Measurements from ENCODE around the gene SLC39A11.

Gene SLC39A11

DNA sequence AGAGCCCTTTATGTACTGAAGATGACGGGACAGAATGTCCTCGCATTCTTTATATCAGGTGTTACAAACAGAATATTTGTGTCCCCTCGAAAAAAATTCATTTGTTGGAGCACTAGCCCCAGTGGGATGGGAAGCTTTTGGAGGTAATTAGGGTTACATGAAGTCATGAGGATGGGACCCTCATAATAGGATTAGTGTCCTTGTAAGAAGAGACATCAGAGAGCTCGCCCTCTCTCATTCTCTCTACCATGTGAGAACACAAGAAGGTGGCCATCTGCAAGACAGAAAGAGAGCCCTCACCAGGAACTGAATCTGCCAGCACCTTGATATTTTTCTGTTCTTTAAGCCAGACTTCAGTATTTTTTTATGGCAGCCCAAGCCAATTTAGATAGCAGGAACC, 72.4 kb downstream of the SLC39A11 start:
- H3K4me3 ChIP-seq (ENCODE audit: low read length), result no peak overlapping the region
- TF ChIP-seq, protein P1, sequence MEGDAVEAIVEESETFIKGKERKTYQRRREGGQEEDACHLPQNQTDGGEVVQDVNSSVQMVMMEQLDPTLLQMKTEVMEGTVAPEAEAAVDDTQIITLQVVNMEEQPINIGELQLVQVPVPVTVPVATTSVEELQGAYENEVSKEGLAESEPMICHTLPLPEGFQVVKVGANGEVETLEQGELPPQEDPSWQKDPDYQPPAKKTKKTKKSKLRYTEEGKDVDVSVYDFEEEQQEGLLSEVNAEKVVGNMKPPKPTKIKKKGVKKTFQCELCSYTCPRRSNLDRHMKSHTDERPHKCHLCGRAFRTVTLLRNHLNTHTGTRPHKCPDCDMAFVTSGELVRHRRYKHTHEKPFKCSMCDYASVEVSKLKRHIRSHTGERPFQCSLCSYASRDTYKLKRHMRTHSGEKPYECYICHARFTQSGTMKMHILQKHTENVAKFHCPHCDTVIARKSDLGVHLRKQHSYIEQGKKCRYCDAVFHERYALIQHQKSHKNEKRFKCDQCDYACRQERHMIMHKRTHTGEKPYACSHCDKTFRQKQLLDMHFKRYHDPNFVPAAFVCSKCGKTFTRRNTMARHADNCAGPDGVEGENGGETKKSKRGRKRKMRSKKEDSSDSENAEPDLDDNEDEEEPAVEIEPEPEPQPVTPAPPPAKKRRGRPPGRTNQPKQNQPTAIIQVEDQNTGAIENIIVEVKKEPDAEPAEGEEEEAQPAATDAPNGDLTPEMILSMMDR (conservative IDR thresholded peaks at IDR 0.05; ENCODE audit: low read depth, low read length), result no peak
- no peak for DNase-seq (ENCODE audit: low read depth)

DNA sequence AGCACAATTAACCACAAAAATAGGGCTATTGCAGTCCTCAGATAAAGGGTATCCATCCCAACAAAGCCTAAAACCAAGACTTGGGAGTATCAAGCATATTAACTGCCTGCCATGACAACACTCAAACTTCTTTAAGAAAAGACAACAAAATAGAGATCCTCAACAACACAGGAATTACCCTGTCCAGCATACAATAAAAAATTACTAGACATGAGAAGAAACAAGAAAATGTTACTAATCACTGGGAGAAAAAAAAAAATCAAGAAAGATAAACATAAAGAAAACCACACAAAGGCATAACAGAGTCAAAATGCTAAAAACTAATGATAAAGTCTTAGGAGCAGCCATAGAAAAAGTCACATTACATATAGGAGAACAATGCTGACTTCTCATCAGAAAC, 73.9 kb downstream of the SLC39A11 start:
- TF ChIP-seq, protein P1 (conservative IDR thresholded peaks at IDR 0.05; ENCODE audit: low read depth, low read length), result no peak
- DNase-seq (ENCODE audit: low read depth), result no peak
- no peak overlapping the region for H3K4me3 ChIP-seq (ENCODE audit: low read length)

DNA sequence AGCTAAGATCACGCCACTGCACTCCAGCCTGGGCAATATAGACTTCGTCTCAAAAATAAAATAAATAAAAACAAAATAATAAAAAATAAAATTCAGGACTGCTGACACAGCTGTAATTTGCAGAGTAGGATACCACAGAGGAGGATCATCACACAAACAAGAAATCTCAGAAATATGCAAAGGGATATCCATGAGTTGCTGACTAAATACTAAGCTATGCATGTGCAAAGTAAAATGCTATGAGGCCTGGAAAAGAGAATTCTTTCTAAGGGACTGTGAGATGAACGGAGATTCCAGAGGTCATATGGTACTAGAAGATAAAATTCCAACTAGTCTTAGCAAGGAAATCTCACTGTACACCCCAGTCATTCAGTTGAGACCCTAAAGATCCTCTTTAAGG, 74.8 kb downstream of the SLC39A11 start:
- H3K4me3 ChIP-seq (ENCODE audit: low read length), result no peak overlapping the region
- TF ChIP-seq, protein P1 (conservative IDR thresholded peaks at IDR 0.05; ENCODE audit: low read depth, low read length), result no peak
- DNase-seq (ENCODE audit: low read depth), result no peak

DNA sequence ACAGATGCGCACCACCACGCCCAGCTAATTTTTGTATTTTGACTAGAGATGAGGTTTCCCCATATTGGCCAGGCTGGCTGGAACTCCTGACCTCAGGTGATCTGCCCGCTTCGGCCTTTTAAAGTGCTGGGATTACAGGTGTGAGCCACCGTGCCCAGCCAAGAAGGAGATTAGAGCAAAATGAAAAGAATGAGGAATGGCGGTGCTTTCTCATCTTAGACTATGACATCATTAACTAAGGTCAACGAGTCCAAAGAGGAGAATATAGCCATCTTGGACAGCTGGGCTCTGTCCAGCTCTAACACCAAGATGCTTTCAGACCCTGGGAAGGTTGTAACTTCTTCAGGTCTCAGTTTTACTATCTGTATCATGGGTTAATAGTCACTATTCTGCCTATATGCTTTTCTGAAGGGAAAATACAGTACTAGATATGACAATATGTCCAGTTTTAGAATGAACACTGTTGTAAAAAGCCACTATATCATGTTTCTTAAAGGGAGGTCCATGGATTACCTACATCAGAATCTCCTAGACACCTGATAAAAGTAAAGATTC, 76.7 kb downstream of the SLC39A11 start:
- TF ChIP-seq, protein P1 (conservative IDR thresholded peaks at IDR 0.05; ENCODE audit: low read depth, low read length), result no peak
- H3K4me3 ChIP-seq (ENCODE audit: low read length), result no peak overlapping the region
- no peak for DNase-seq (ENCODE audit: low read depth)

DNA sequence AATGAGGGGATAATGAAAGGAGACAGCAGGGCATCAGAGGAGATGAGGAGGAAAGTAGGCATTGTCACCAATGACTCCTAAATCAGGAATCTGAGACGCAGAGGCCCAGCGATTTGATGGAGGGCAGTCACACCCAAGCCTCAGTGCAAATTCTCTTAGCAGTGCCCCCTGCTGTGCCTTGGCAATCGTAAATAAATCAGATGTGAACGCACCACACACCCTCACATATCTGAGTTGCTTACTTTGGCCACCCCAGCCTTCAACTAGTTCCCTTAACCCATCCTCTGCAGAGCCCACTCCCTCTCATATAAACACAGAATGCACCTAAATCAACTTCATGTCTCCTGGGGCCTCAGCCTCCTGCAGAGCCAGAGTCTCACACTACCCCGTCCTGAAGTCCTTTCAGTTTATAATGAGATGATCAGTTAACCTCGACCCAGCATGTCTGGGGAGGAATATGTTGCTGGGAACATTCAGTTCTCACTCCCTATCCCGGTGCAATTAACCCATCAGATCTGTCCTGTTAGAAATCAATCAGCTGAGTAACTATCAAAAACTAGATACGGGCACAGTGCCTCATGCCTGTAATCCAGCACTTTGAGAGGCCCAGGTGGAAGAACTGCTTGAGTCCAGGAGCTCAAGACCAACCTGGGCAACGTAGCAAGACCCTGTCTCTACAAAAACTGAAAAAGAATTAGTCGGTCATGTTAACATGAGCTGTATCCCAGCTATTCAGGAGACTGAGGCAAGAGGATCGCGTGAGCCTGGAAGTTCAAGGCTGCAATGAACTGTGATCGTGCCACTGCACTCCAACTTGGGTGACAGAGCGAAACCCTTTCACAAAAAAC, 78.4 kb downstream of the SLC39A11 start:
- no peak for DNase-seq (ENCODE audit: low read depth)
- no peak overlapping the region for H3K4me3 ChIP-seq (ENCODE audit: low read length)
- TF ChIP-seq, protein P1 (conservative IDR thresholded peaks at IDR 0.05; ENCODE audit: low read depth, low read length), result no peak

DNA sequence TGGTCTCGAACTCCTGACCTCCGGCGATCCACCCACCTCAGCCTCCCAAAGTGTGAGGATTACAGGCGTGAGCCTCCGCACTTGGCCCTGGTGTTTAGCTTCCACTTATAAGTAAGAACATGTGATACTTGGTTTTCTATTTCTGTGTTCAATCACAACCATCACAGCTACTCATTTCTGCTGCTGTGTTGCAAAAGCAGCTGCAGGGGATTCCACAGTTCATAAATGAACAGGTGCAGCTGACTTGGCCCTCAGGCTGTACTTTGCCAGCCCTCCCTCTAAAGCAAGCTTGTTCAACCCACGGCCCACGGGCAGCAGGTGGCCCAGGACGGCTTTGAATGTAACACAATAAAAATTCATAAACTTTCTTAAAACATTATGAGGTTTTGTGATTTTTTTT, 79.2 kb downstream of the SLC39A11 start:
- H3K4me3 ChIP-seq (ENCODE audit: low read length), result no peak overlapping the region
- DNase-seq (ENCODE audit: low read depth), result no peak
- TF ChIP-seq, protein P1 (conservative IDR thresholded peaks at IDR 0.05; ENCODE audit: low read depth, low read length), result no peak

DNA sequence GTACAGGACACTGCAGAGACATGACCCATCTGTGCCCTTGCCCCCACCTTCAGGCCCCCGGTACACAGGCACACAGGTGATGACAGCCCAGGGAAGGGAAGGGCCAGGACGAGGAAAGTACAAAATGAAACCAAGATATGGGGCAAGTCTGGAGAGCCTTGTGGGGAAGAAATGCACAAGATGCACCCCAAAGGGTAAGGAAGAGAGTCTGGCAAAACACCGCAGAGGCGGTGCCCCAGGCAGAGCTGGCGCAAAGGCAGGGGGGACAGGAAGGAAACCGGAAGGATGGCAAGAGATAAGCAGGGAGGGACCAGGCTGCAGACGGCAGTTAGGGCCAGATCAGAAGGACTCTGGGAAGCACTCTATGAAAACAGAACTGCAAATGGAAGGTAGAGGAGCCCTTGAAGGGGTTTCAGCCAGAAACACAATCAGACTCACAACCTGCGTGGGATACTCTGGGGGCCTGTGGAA, 81.4 kb downstream of the SLC39A11 start:
- no peak overlapping the region for H3K4me3 ChIP-seq (ENCODE audit: low read length)
- TF ChIP-seq, protein P1 (conservative IDR thresholded peaks at IDR 0.05; ENCODE audit: low read depth, low read length), result no peak
- no peak for DNase-seq (ENCODE audit: low read depth)
